Measurements from ENCODE around the gene LAG3.

DNA sequence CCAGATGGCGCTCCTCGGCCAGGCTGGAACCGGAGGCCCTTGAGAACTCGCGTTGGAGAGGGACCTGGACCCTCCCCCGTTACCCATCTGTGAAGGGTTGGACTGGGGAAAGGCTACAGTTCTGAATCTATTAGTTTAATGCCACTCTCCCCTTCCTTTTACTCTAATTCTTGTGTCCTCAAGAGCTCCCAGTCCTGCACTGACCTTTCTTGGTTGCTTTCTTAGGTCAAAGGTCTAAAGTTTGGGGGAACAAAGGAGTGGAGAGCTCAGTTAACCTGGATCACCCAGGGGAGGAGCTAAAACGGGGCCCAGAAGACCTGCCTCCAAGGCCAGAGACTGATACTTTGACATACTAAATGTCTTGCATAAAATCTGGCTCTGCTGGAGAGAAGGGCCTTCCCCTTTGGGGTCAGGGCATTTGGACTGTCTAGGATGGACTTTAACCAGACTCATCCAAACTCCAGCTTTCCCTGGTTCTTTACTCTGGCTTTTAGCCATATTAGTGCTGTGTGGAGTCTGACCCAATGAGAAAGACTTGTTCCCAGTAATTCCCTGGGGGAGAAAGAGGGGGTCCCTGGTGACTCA is 18.5 kb upstream of the LAG3 start:
- TF ChIP-seq, protein P1, sequence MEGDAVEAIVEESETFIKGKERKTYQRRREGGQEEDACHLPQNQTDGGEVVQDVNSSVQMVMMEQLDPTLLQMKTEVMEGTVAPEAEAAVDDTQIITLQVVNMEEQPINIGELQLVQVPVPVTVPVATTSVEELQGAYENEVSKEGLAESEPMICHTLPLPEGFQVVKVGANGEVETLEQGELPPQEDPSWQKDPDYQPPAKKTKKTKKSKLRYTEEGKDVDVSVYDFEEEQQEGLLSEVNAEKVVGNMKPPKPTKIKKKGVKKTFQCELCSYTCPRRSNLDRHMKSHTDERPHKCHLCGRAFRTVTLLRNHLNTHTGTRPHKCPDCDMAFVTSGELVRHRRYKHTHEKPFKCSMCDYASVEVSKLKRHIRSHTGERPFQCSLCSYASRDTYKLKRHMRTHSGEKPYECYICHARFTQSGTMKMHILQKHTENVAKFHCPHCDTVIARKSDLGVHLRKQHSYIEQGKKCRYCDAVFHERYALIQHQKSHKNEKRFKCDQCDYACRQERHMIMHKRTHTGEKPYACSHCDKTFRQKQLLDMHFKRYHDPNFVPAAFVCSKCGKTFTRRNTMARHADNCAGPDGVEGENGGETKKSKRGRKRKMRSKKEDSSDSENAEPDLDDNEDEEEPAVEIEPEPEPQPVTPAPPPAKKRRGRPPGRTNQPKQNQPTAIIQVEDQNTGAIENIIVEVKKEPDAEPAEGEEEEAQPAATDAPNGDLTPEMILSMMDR (IDR thresholded peaks at IDR 0.05; ENCODE audit: low read depth, low read length, poor library complexity, severe bottlenecking): no peak
- TF ChIP-seq EZH2phosphoT487 (IDR thresholded peaks at IDR 0.05; ENCODE audit: borderline replicate concordance, low read length): no peak

Measured in DOHH2 (cell line).